Lower leg skin (tissue), 3 donors: ENCODE results near the gene GPRC5C.

Experiments used
- POLR2A ChIP-seq, 2 donors: fragments of 450-650 bp; IDR thresholded peaks; one replicate each; pipeline ENCODE4 v1.6.1; 2016 to 2017; ENCODE audit warnings: antibody characterized with exemption in 2 of 2, mild to moderate bottlenecking in 1 of 2, moderate library complexity in 1 of 2
- TF ChIP-seq, protein P1 (sequence below), 3 donors: fragments of 450-650 bp; IDR thresholded peaks; one replicate each; pipeline ENCODE4 v1.5.1; 2016; ENCODE audit warnings: antibody characterized with exemption in 3 of 3, mild to moderate bottlenecking in 3 of 3, moderate library complexity in 2 of 3

DNA sequence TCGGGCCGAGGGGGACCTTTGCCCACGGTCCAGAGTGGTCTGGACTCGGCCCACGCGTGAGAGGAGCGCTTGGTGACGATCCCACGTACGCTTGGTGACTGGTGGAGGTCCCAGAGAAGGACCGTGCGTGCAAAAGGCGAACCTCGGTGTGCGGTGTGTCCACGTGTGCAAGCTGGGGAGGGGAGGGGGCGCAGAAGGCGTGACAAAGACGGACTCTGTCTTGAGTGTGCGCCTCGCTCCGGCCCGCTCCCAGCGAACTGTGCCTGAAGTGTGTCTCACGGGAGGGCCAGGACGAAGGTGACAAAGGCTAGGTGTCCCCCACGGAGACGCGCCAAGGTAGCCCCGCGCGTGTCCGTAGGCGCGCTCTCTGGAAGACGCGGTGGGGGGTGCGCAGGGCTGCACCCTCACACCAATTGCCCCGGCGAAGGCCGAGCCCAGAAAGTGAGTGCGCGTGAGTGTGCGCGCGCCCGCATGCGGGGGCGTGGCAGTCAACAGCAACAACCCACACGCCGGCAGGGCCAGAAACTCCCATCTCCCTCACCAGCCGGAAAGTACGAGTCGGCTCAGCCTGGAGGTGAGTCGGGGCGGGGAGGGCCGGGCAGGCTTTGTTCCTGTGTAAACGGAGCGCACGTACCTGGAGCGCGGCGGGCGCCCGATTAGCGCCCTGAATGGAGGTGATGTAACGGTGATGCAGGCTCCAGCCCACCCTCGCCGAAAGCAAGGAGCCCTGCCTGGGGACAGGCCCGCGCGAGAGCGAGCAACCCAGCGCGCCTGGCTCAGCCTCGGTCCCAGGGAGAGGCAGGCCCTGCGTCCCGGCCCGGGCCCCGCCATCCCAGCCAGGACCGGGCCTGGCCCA is at the start of gene GPRC5C:
- TF ChIP-seq POLR2A (IDR thresholded peaks at IDR 0.05), result no peak
- TF ChIP-seq, protein P1, sequence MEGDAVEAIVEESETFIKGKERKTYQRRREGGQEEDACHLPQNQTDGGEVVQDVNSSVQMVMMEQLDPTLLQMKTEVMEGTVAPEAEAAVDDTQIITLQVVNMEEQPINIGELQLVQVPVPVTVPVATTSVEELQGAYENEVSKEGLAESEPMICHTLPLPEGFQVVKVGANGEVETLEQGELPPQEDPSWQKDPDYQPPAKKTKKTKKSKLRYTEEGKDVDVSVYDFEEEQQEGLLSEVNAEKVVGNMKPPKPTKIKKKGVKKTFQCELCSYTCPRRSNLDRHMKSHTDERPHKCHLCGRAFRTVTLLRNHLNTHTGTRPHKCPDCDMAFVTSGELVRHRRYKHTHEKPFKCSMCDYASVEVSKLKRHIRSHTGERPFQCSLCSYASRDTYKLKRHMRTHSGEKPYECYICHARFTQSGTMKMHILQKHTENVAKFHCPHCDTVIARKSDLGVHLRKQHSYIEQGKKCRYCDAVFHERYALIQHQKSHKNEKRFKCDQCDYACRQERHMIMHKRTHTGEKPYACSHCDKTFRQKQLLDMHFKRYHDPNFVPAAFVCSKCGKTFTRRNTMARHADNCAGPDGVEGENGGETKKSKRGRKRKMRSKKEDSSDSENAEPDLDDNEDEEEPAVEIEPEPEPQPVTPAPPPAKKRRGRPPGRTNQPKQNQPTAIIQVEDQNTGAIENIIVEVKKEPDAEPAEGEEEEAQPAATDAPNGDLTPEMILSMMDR (IDR thresholded peaks at IDR 0.05), result no peak
